ENCODE measurements around the gene AP1G1. TPM values are rescaled to one million over a fixed set of nuclear protein-coding genes. Genes with fewer than 3 reads are reported as not detected.
"Not testable (repeated sequence)": the region's sequence is repeated elsewhere in the genome, so short reads cannot be mapped to it uniquely, and the experiment has no call there.

AP1G1 gene
- total RNA-seq, 1 donor from 2014 or later: 104 TPM

DNA sequence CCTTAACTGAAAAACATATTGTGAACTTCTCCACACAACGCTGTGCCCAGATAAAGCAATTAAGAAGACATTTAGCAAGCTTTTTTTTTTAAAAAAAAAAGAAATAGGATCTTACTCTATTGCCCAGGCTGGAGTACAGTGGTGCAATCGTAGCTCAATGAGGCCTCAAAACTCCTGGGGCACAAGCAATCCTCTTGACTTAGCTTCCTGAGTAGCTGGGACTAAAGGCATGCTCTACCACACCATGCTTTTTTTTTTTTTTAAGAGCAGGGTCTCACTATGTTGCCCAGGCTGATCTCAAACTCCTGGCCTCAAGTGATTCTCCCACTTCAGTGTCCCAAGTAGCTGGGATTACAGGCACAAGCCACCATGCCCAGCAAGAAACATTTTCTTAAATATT lies 20.1 kb downstream of the AP1G1 start:
- Mint-ChIP-seq H3K36me3 (ENCODE audit: low read depth, unreplicated experiment) (peaks cover 11% of the 10 kb centered on the region), H3K9me3 (ENCODE audit: unreplicated experiment) (no peaks in the 10 kb centered on the region), H3K4me1 (ENCODE audit: unreplicated experiment) (peaks cover 15% of the 10 kb centered on the region), H3K27ac (ENCODE audit: unreplicated experiment) (no peak overlapping the region), H3K27me3 (ENCODE audit: unreplicated experiment) (no peaks in the 10 kb centered on the region), H3K4me3 (ENCODE audit: unreplicated experiment) (no peak overlapping the region)
- no peak for DNase-seq (ENCODE audit: low spot score)
- TF ChIP-seq, protein P1, sequence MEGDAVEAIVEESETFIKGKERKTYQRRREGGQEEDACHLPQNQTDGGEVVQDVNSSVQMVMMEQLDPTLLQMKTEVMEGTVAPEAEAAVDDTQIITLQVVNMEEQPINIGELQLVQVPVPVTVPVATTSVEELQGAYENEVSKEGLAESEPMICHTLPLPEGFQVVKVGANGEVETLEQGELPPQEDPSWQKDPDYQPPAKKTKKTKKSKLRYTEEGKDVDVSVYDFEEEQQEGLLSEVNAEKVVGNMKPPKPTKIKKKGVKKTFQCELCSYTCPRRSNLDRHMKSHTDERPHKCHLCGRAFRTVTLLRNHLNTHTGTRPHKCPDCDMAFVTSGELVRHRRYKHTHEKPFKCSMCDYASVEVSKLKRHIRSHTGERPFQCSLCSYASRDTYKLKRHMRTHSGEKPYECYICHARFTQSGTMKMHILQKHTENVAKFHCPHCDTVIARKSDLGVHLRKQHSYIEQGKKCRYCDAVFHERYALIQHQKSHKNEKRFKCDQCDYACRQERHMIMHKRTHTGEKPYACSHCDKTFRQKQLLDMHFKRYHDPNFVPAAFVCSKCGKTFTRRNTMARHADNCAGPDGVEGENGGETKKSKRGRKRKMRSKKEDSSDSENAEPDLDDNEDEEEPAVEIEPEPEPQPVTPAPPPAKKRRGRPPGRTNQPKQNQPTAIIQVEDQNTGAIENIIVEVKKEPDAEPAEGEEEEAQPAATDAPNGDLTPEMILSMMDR (IDR thresholded peaks at IDR 0.05; ENCODE audit: unreplicated experiment): no peak

DNA sequence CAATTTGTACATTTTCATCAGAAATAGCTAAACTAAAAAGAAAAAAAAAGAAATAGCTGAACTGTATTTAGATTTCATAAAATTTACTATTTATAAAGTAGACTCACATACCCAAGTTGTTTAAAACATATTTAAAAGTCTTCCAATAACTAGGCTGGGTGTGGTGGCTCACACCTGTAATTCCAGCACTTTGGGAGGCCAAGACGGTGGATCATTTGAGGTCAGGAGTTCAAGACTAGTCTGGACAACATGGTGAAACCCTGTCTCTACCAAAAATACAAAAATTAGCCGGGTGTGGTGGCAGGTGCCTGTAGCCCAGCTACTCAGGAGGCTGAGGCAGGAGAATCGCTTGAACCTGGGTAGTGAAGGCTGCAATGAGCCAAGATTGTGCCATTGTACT lies 23.5 kb downstream of the AP1G1 start:
- not testable (repeated sequence) for H3K27ac Mint-ChIP-seq (ENCODE audit: unreplicated experiment); H3K4me3 Mint-ChIP-seq (ENCODE audit: unreplicated experiment); H3K4me1 Mint-ChIP-seq (ENCODE audit: unreplicated experiment); DNase-seq (ENCODE audit: low spot score); H3K27me3 Mint-ChIP-seq (ENCODE audit: unreplicated experiment); H3K9me3 Mint-ChIP-seq (ENCODE audit: unreplicated experiment)
- peaks cover 11% of the 10 kb centered on the region for H3K36me3 Mint-ChIP-seq (ENCODE audit: low read depth, unreplicated experiment)

DNA sequence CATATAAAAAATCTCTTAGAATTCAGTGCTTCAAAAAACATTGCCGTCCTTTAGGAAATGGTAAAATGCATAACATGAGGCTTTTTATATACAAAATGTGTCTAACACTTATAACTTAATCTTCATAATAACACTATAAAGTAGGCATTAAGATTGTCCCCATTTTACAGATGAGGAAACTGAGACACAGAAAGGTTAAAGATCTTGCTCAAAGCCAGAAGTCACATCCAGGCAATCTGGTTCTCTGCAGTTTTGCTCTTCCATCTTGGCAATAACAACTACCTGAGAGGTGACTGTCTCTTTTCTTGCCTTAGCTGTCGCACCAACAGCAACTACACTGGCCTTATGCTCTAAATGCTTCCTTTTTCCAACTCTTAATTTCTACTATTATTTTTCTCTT lies 24.5 kb downstream of the AP1G1 start:
- H3K9me3 Mint-ChIP-seq (ENCODE audit: unreplicated experiment): no peaks in the 10 kb centered on the region
- H3K27me3 Mint-ChIP-seq (ENCODE audit: unreplicated experiment): peaks cover 2% of the 10 kb centered on the region

DNA sequence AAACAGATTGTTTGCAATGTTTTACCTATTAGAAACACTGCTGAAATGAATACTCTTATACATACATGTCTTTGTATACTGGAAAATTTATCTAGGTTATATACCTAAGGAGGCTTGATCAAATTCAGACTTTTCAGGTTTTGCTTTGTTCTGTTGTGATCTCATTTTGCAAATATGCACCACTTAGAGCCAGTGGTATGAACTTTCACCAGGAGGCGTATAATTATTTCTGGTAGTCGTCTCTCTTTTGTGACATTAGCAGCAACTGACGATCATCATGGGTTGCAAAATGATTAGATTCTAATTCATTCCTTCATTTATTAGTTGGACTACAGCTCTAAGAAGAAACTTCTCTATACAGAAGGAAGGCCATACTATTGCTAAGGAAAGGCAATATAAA lies 26.9 kb downstream of the AP1G1 start:
- Mint-ChIP-seq H3K27ac (ENCODE audit: unreplicated experiment) (no peak overlapping the region), H3K9me3 (ENCODE audit: unreplicated experiment) (no peaks in the 10 kb centered on the region), H3K27me3 (ENCODE audit: unreplicated experiment) (peaks cover 2% of the 10 kb centered on the region), H3K36me3 (ENCODE audit: low read depth, unreplicated experiment) (peaks cover 3% of the 10 kb centered on the region), H3K4me1 (ENCODE audit: unreplicated experiment) (no peaks in the 10 kb centered on the region), H3K4me3 (ENCODE audit: unreplicated experiment) (no peak overlapping the region)
- TF ChIP-seq, protein P1 (IDR thresholded peaks at IDR 0.05; ENCODE audit: unreplicated experiment): no peak
- no peak for DNase-seq (ENCODE audit: low spot score)

More for the DNA sequence above, 24.5 kb downstream of the AP1G1 start:
- no peak overlapping the region for H3K4me3 Mint-ChIP-seq (ENCODE audit: unreplicated experiment)
- no peak for DNase-seq (ENCODE audit: low spot score)
- no peaks in the 10 kb centered on the region for H3K4me1 Mint-ChIP-seq (ENCODE audit: unreplicated experiment)
- peaks cover 10% of the 10 kb centered on the region for H3K36me3 Mint-ChIP-seq (ENCODE audit: low read depth, unreplicated experiment)
- TF ChIP-seq, protein P1 (IDR thresholded peaks at IDR 0.05; ENCODE audit: unreplicated experiment): no peak
- H3K27ac Mint-ChIP-seq (ENCODE audit: unreplicated experiment): no peak overlapping the region

DNA sequence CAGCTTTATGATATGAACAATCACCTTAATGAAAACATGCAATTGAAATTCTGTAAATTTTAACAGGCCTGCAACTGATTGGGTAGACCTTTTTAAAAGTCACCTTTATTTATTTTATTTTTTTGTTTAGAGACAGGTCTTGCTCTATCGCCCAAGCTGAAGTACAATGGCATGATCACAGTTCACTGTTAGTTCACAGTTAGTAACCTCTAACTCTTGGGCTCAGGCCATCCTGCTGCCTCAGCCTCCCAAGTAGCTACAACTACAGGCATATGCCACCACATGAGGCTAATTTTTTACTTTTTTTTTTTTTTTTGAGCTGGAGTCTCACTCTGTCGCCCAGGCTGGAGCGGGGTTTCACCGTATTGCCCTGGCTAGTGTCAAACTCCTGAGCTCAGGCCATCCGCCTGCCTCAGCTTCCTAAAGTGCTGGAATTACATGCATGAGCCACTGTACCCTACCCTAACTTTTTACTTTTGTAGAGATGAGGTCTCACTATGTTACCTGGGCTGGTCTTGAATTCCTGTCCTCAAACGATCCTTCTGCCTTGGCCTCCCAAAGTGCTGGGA lies 28.0 kb downstream of the AP1G1 start:
- H3K9me3 Mint-ChIP-seq (ENCODE audit: unreplicated experiment): no peaks in the 10 kb centered on the region
- TF ChIP-seq, protein P1 (IDR thresholded peaks at IDR 0.05; ENCODE audit: unreplicated experiment): no peak
- peaks cover 2% of the 10 kb centered on the region for H3K27me3 Mint-ChIP-seq (ENCODE audit: unreplicated experiment)
- peaks cover 3% of the 10 kb centered on the region for H3K36me3 Mint-ChIP-seq (ENCODE audit: low read depth, unreplicated experiment)
- H3K4me1 Mint-ChIP-seq (ENCODE audit: unreplicated experiment): no peaks in the 10 kb centered on the region
- H3K4me3 Mint-ChIP-seq (ENCODE audit: unreplicated experiment): no peak overlapping the region
- DNase-seq (ENCODE audit: low spot score): no peak
- H3K27ac Mint-ChIP-seq (ENCODE audit: unreplicated experiment): no peak overlapping the region
